ENCODE measurements around the gene VCX2. TPM values are rescaled to one million over a fixed set of nuclear protein-coding genes. Genes with fewer than 3 reads are reported as not detected.
"Not testable (repeated sequence)": the region's sequence is repeated elsewhere in the genome, so short reads cannot be mapped to it uniquely, and the experiment has no call there.

The VCX2 gene
- total RNA-seq, 1 donor, result not detected

DNA sequence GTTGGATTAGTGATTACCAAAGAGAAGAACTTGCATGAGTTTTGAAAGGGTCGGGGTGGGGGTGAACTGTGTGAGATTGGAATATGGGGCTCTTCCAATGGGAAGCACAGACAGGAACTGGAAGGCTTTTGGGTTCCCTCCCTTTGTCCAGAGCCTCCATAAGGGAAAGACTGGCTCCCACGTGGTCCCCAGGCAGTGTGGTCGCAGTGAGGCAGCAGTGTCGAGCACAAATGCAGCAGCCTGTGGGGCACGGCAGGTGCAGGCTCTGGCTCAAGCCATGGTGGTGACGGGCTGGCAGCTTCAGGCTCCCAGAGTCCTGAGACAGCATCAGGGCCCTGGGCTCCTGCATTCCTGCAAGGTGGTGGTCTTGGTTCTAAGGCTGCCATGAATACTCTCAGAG is 45.5 kb downstream of the VCX2 start:
- no peak for DNase-seq (ENCODE audit: low read depth)
- TF ChIP-seq, protein P1, sequence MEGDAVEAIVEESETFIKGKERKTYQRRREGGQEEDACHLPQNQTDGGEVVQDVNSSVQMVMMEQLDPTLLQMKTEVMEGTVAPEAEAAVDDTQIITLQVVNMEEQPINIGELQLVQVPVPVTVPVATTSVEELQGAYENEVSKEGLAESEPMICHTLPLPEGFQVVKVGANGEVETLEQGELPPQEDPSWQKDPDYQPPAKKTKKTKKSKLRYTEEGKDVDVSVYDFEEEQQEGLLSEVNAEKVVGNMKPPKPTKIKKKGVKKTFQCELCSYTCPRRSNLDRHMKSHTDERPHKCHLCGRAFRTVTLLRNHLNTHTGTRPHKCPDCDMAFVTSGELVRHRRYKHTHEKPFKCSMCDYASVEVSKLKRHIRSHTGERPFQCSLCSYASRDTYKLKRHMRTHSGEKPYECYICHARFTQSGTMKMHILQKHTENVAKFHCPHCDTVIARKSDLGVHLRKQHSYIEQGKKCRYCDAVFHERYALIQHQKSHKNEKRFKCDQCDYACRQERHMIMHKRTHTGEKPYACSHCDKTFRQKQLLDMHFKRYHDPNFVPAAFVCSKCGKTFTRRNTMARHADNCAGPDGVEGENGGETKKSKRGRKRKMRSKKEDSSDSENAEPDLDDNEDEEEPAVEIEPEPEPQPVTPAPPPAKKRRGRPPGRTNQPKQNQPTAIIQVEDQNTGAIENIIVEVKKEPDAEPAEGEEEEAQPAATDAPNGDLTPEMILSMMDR (IDR thresholded peaks at IDR 0.05; ENCODE audit: insufficient read depth, low read length), result no peak
- H3K4me3 ChIP-seq (ENCODE audit: low read depth, low read length), result no peak overlapping the region

DNA sequence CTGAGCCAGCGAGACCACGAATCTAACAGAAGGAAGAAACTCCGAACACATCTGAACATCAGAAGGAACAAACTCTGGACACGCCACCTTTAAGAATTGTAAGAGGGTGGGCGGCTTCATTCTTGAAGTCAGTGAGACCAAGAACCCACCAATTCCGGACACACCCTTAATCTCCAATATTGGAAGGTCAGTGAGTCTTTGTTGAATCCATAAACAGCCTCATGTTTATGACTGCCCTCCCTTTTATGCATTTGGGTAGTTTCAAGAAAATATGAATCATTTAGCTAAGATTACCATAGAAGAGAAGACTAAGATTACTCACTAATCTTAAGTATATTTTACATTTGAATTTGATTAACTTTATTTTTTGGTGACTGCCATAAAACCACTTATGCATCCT is 48.5 kb downstream of the VCX2 start:
- no peak overlapping the region for H3K4me3 ChIP-seq (ENCODE audit: low read depth, low read length)
- DNase-seq (ENCODE audit: low read depth), result no peak
- TF ChIP-seq, protein P1 (IDR thresholded peaks at IDR 0.05; ENCODE audit: insufficient read depth, low read length), result no peak

DNA sequence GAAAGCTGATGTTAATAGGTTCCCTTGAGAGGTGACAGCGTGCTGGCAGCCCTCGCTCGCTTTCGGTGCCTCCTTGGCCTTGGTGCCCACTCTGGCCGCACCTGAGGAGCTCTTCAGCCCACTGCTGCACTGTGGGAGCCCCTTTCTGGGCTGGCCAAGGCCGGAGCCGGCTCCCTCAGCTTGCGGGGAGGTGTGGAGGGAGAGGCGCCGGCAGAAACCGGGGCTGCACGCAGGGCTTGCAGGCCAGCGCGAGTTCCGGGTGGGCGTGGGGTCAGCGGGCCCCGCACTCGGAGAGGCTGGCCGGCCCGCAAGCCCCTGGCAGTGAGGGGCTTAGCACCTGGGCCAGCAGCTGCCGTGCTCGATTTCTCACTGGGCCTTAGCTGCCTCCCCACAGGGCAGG is 49.7 kb downstream of the VCX2 start:
- DNase-seq (ENCODE audit: low read depth); H3K4me3 ChIP-seq (ENCODE audit: low read depth, low read length): not testable (repeated sequence)

Small RNAs within 50 kb of the gene (small RNA-seq; reads per million reads assigned to genes)
- 3.4 reads per million, percentile 83 among the genes with 10 or more reads in this experiment for gene MIR651

Other genes with a start within 250 kb of the VCX2 start
- gene PNPLA4, start 243.9 kb downstream of the VCX2 start, total RNA-seq (ENCODE audit: low replicate concordance), result 1.5 and 14.2 TPM in 2 replicates